ENCODE results near the gene PJA1.

PJA1 gene

GRCh38 chrX:69144838-69145680, 20.2 kb downstream of the PJA1 start:
- Mint-ChIP-seq H3K9me3 (no peaks in the 10 kb centered on the region), H3K4me3 (no peak overlapping the region), H3K27ac (no peak overlapping the region), H3K27me3 (ENCODE audit: low read depth) (no peaks in the 10 kb centered on the region), H3K4me1 (ENCODE audit: low read depth) (no peaks in the 10 kb centered on the region), H3K36me3 (ENCODE audit: low read depth) (no peaks in the 10 kb centered on the region)
- DNase-seq (ENCODE audit: low spot score): no peak

DNA sequence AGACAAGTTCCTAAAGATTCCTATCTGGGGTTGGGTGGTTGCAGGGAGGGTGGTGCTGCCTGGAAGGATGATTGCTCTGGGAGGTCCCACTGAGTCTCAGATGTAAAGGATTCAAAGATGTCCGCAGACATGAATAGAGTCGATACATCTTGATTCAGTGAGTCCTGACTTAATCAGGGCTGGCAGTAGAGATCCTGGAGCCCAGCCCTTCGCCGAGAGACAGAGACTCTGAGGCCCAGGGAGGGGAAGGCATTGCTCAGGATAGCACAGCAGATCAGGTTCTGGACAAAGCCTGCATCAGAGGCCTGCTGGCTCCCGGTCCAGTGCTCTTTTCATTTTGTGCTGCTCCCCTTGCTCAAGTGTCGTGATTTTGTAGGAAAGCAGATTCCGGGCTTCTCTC, 21.7 kb downstream of the PJA1 start:
- no peaks in the 10 kb centered on the region for H3K36me3 Mint-ChIP-seq (ENCODE audit: low read depth)
- no peak for DNase-seq (ENCODE audit: low spot score)
- H3K4me3 Mint-ChIP-seq: no peak overlapping the region
- no peak overlapping the region for H3K27ac Mint-ChIP-seq
- no peaks in the 10 kb centered on the region for H3K9me3 Mint-ChIP-seq
- no peaks in the 10 kb centered on the region for H3K27me3 Mint-ChIP-seq (ENCODE audit: low read depth)
- H3K4me1 Mint-ChIP-seq (ENCODE audit: low read depth): no peaks in the 10 kb centered on the region

- H3K27ac Mint-ChIP-seq: no peak overlapping the region
- no peak overlapping the region for H3K4me3 Mint-ChIP-seq
- H3K36me3 Mint-ChIP-seq (ENCODE audit: low read depth): no peaks in the 10 kb centered on the region
- no peaks in the 10 kb centered on the region for H3K27me3 Mint-ChIP-seq (ENCODE audit: low read depth)
- DNase-seq (ENCODE audit: low spot score): no peak
- no peaks in the 10 kb centered on the region for H3K9me3 Mint-ChIP-seq
- H3K4me1 Mint-ChIP-seq (ENCODE audit: low read depth): no peaks in the 10 kb centered on the region
Observed at GRCh38 chrX:69142788-69143469, 22.3 kb downstream of the PJA1 start.

GRCh38 chrX:69140837-69141236, 24.4 kb downstream of the PJA1 start:
- Mint-ChIP-seq H3K27ac (no peak overlapping the region), H3K4me3 (no peak overlapping the region), H3K27me3 (ENCODE audit: low read depth) (peaks cover 5% of the 10 kb centered on the region), H3K4me1 (ENCODE audit: low read depth) (no peaks in the 10 kb centered on the region), H3K36me3 (ENCODE audit: low read depth) (no peaks in the 10 kb centered on the region), H3K9me3 (no peaks in the 10 kb centered on the region)
- no peak for DNase-seq (ENCODE audit: low spot score)

DNA sequence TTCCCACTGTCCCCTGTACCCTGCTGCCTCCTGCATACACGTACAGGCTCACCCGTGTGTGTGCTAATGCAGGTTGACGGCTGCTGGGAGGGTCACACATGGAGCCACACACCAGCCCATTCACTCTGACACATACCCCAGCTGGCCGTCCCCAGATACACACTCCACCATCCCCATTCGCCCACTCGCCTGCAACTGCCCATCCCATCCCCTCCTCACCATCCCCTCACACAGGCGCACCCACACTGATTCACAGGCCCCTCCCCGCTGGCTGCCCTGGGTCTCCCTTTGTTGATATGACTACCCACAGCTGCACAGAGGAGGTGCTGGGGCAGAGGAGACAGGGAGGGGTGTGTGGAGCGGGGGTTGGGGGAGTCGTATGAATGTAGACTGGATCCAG, 25.7 kb downstream of the PJA1 start:
- Mint-ChIP-seq H3K27ac (no peak overlapping the region), H3K4me1 (ENCODE audit: low read depth) (no peaks in the 10 kb centered on the region), H3K27me3 (ENCODE audit: low read depth) (peaks cover 7% of the 10 kb centered on the region), H3K4me3 (no peak overlapping the region), H3K36me3 (ENCODE audit: low read depth) (no peaks in the 10 kb centered on the region), H3K9me3 (no peaks in the 10 kb centered on the region)
- no peak for DNase-seq (ENCODE audit: low spot score)

DNA sequence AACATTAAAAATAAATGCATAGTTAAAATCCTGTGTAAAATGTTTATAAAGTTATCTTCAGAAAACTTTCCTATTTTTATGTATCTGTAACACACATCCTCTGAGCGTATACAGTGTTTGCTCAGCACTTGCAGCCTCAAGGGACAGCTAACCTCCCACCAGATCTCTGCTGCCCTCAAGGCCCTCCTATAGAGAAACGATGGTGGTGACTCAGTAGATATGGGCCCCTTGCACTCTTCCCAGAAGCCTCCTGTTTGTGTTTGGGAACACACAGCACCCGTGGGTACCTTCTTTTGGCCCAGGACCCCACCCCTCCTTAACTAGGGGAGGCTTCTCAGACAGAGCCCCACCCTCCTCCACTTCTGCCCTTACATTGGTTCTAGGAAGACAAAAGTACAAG, 26.7 kb downstream of the PJA1 start:
- Mint-ChIP-seq H3K27me3 (ENCODE audit: low read depth) (peaks cover 10% of the 10 kb centered on the region), H3K27ac (no peak overlapping the region), H3K4me3 (no peak overlapping the region), H3K36me3 (ENCODE audit: low read depth) (no peaks in the 10 kb centered on the region), H3K9me3 (no peaks in the 10 kb centered on the region), H3K4me1 (ENCODE audit: low read depth) (no peaks in the 10 kb centered on the region)
- no peak for DNase-seq (ENCODE audit: low spot score)

DNA sequence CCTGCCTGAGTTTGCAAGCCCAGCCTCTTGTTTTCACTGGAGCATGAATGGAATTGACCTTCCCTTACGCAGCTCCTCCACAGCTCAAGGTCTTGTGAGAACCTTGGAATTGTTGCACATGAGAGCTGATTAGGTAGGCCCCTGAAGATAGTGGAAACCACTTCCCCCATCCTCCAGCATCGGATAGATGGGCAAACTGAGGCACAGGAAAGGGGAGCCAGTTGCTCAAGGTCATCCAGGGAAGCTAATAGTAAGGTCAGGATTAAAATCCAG, 27.2 kb downstream of the PJA1 start:
- Mint-ChIP-seq H3K4me3 (no peak overlapping the region), H3K4me1 (ENCODE audit: low read depth) (no peaks in the 10 kb centered on the region), H3K9me3 (no peaks in the 10 kb centered on the region), H3K27me3 (ENCODE audit: low read depth) (peaks cover 14% of the 10 kb centered on the region), H3K36me3 (ENCODE audit: low read depth) (no peaks in the 10 kb centered on the region), H3K27ac (no peak overlapping the region)
- no peak for DNase-seq (ENCODE audit: low spot score)

DNA sequence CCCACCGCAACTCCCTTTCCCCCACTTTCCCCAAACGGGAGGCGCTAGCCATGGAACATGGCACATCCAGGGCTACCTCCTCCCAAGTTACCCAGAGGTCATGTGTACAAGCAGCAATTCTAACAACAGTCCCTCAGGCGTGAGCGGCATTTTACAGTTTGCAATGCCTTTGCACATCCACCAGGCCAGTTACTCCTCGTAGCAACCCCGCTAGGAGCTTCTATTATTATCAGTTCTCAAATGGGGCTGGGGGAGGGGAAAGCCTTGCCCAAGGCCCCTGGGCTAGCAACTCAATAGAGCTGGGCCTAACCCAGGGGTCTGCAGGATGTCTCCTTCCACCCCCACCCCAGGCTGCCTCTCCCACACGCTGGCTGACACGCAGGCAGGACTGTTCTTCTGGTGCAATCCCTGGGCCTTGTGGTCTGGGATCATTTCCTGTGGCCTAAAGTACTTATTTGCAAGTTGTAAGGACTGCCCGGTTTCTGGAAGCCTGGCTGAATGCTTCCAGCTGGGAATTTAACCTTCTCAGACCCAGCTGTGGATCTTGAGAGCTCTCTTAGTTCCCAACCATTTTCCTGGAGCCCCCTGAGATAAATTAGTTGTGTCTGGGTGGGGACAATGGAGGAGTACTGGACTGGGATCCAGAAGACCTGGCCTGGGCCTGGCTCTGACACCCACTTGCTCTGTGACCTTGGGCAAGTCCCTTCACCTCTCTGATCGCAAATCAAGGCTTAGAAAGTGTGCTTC, 27.7 kb downstream of the PJA1 start:
- no peak overlapping the region for H3K27ac Mint-ChIP-seq
- H3K36me3 Mint-ChIP-seq (ENCODE audit: low read depth): no peaks in the 10 kb centered on the region
- no peak overlapping the region for H3K4me3 Mint-ChIP-seq
- peaks cover 14% of the 10 kb centered on the region for H3K27me3 Mint-ChIP-seq (ENCODE audit: low read depth)
- H3K9me3 Mint-ChIP-seq: no peaks in the 10 kb centered on the region
- no peak for DNase-seq (ENCODE audit: low spot score)
- no peaks in the 10 kb centered on the region for H3K4me1 Mint-ChIP-seq (ENCODE audit: low read depth)

DNA sequence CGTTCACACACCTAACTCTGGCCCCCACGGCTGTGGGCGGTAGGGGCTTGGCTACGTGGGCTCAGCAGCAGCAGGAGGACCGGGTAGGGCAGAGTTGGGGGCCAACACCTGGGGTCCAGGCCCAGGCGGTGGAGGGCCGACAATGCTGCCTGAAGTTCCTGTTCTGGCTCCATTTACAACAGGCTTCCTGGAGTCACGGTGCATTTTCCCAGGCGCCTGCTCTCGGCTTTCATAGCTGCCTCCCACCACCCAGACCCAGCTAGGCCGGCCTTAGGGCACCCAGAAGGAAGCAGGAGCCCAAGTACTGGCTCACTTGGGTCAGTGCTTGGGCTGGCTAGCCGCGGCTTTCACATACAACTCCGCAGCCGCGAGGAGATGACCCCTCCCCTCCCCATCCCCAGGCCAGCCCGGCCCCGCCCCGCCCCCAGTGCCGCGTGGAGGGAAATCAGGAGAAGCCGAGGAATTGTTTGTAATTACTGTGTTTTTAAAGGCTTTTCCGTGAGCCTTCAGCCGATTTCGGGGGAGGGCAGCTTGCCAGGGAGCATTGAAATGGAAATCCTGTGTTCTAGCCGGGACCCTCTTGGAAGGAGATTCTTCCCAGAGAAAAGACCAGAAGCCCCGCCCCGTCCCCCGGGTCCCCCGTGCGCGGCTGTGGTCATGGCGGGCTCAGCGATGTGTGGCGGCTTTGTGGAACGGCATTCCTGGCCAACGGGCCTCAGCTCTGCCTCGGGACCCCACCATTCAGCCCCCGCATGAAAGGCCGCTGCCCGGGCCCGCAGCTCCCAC, 28.5 kb downstream of the PJA1 start:
- Mint-ChIP-seq H3K9me3 (no peaks in the 10 kb centered on the region), H3K27me3 (ENCODE audit: low read depth) (peaks cover 14% of the 10 kb centered on the region), H3K4me3 (no peak overlapping the region), H3K4me1 (ENCODE audit: low read depth) (no peaks in the 10 kb centered on the region), H3K27ac (no peak overlapping the region), H3K36me3 (ENCODE audit: low read depth) (no peaks in the 10 kb centered on the region)
- DNase-seq (ENCODE audit: low spot score): no peak

GRCh38 chrX:69133921-69134542, 31.2 kb downstream of the PJA1 start:
- H3K4me3 Mint-ChIP-seq: no peak overlapping the region
- H3K27ac Mint-ChIP-seq: no peak overlapping the region
- no peaks in the 10 kb centered on the region for H3K4me1 Mint-ChIP-seq (ENCODE audit: low read depth)
- no peaks in the 10 kb centered on the region for H3K9me3 Mint-ChIP-seq
- H3K27me3 Mint-ChIP-seq (ENCODE audit: low read depth): peaks cover 23% of the 10 kb centered on the region
- DNase-seq (ENCODE audit: low spot score): no peak
- no peaks in the 10 kb centered on the region for H3K36me3 Mint-ChIP-seq (ENCODE audit: low read depth)

DNA sequence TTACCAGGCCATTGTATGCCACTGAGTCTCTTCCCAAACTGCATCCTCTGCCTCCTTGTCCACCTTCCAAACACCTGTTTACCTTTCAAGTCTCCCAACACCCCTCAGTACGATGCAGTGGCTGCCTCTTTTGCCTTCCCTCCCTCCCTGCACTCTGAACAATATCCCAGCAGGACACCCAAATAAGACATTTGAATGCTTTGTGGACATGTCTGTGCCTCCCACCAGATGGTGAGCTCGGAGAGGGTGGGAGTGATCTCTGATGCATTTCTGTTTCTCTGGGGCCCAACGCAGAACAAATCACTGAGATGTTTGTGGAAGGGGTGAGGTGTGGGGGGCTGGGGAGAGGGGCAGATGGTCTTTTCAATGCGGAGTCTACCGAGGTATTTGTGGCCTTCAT, 33.4 kb downstream of the PJA1 start:
- no peak for DNase-seq (ENCODE audit: low spot score)
- H3K4me3 Mint-ChIP-seq: no peak overlapping the region
- H3K27ac Mint-ChIP-seq: no peak overlapping the region
- H3K36me3 Mint-ChIP-seq (ENCODE audit: low read depth): no peaks in the 10 kb centered on the region
- peaks cover 26% of the 10 kb centered on the region for H3K27me3 Mint-ChIP-seq (ENCODE audit: low read depth)
- no peaks in the 10 kb centered on the region for H3K9me3 Mint-ChIP-seq
- no peaks in the 10 kb centered on the region for H3K4me1 Mint-ChIP-seq (ENCODE audit: low read depth)

DNA sequence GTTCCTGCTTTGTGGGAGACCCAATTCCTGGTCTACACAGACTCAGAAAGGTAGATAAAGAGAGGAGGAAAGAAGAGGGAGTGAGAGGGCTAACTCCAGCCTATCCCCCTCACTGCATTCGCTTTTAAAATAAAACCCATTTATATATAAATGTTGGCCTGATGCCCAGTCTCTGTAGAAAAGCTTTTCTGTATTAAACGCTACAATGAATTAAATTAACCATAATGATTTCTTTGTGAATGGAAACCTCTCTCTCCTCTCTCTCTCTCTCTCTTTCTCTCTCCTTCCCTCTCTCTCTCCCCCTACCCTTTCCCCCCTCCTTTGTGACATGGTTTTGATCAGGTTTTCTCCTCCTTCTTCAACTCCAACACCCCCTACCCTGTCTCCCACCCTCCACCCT, 34.8 kb downstream of the PJA1 start:
- H3K27me3 Mint-ChIP-seq (ENCODE audit: low read depth): peaks cover 21% of the 10 kb centered on the region
- no peaks in the 10 kb centered on the region for H3K9me3 Mint-ChIP-seq
- H3K27ac Mint-ChIP-seq: no peak overlapping the region
- H3K4me3 Mint-ChIP-seq: no peak overlapping the region
- no peaks in the 10 kb centered on the region for H3K4me1 Mint-ChIP-seq (ENCODE audit: low read depth)
- no peak for DNase-seq (ENCODE audit: low spot score)
- no peaks in the 10 kb centered on the region for H3K36me3 Mint-ChIP-seq (ENCODE audit: low read depth)

DNA sequence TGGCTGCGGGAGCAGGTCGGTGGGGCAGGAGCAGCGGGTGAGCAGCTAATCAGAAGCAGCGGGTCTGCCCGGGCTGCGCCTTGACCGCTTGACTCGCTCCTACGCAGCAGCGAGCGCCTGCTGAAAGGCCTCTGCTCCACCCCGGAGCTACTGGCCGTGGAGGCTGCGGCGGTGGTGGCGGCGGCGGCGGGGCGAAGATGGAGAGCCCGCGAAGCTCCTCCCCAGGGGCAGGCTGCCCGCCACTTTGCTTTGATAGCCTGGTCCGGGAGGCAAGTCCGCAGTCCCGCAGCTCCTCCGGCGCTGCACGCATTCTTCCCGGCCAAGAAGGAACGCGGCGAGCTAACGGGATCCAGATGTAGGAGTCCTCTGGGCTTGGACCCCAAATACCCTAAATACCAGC, 36.7 kb downstream of the PJA1 start:
- no peak overlapping the region for H3K4me3 Mint-ChIP-seq
- H3K4me1 Mint-ChIP-seq (ENCODE audit: low read depth): no peaks in the 10 kb centered on the region
- no peak overlapping the region for H3K27ac Mint-ChIP-seq
- H3K9me3 Mint-ChIP-seq: no peaks in the 10 kb centered on the region
- no peaks in the 10 kb centered on the region for H3K36me3 Mint-ChIP-seq (ENCODE audit: low read depth)
- peaks cover 19% of the 10 kb centered on the region for H3K27me3 Mint-ChIP-seq (ENCODE audit: low read depth)
- DNase-seq (ENCODE audit: low spot score): no peak
